Right kidney (tissue), 1 donor: ENCODE data around the gene EXOC4.

ENCODE experiments used
- DNase-seq: peaks from one replicate; pipeline ENCODE4 v3.0.0-alpha.2; 2016

EXOC4 gene

DNA sequence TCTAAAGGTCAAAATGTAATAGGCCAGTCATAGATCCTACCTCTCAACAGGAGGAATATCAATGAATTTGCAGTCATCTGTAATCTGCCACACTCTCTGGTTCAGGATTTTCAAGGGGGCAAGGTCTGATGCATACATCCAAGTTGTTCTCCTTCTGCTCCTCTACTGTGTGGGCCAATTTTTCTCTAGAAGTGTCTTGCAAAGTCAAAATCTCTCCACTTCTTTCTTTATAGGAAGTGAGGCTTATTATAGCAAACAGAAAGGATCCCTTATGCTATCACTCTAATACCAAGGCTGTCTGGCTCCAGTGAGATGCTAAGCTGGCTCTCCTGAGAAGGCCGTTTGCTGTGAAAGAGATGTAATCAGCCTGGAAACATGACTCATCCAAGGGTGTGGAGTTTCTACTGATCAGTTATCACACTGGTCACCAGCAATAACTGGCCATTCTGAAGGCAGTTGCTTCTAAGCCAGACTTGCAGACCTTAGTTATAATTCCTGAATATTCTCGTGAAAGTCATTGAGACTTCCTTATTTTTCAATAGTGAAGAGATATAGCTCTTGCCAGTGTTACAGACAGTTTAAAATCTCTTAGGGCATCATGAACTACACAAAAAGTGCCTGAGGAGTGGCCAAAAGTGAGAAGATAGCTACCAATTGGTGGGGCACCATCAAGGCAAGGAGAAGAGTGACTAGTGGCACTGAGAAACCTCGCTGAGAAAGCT lies 831.0 kb downstream of the EXOC4 start:
- no peak for DNase-seq

GRCh38 chr7:134084488-134085144 lies 831.7 kb downstream of the EXOC4 start:
- no peak for DNase-seq

DNA sequence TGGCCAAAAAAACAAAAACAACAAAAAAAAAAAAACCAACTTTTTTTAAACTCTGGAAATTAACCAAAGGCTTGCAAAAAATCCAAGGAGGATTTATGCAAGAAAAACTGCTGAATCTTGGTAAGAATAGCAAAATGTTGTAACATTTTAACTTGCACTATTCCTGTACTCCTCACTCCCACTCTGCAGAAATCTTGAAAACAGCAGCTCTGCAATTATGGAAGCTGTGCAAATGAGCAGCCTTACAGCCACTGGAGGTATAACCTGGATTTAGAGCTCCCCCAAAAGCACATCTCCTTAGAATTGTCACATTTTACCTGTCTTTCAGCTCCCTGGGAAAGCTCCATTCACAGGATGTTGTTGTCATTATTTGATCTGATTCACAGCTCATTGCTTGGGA lies 832.4 kb downstream of the EXOC4 start:
- DNase-seq: no peak

GRCh38 chr7:134086998-134087735 lies 834.3 kb downstream of the EXOC4 start:
- no peak for DNase-seq

- no peak for DNase-seq
Observed at GRCh38 chr7:134088199-134088598, 835.3 kb downstream of the EXOC4 start.

DNA sequence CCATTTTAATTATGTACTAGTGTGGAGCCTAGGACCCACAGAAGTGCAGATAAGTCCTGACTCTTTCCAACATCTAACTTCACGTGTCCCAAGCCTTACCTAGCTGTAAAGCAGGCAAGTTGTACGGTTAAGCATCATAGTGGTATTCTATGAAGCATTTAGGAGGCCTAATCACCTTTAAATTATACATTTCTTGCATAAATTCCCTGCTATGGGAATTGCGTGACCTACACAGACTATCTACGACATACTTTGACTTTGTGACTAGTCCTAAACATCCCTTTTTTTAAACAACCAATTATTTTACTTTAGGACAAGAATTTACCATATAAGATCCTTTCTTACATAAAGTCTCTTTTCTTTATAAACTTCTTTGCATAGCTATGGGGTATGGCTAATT lies 836.6 kb downstream of the EXOC4 start:
- DNase-seq: no peak

GRCh38 chr7:134098072-134098471 lies 845.2 kb downstream of the EXOC4 start:
- DNase-seq: no peak

GRCh38 chr7:134101716-134102115 lies 848.8 kb downstream of the EXOC4 start:
- no peak for DNase-seq

- no peak for DNase-seq
Observed at GRCh38 chr7:134104166-134104565, 851.3 kb downstream of the EXOC4 start.

DNA sequence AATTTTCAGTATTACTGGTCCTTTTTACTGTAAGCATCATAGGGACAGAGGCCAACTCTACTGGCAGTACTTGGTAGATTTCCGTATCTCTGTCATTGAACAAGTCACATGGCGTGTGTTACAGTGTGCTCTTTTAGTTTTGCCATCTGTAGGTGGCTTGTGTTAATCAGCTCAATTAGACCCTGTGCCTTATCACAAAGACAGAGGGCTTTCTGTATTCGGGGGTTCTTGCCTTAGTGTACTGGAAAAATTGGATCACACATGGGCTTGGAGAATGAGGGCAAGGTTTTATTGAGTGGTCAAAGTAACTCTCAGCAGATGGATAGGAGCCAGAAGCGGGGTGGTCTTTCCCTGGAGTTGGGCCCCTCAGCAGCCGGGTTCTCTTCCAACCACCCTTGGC lies 853.0 kb downstream of the EXOC4 start:
- DNase-seq: no peak

- DNase-seq: no peak
Observed at GRCh38 chr7:134108802-134109201, 855.9 kb downstream of the EXOC4 start.

GRCh38 chr7:134113655-134114054 lies 860.8 kb downstream of the EXOC4 start:
- DNase-seq: no peak

GRCh38 chr7:134114992-134115391 lies 862.1 kb downstream of the EXOC4 start:
- DNase-seq: no peak
